CD4-positive, alpha-beta T cell treated with Interleukin-17A for 4 hours (primary cell): ENCODE data around the gene SIL1.
"Not testable (repeated sequence)": the region's sequence is repeated elsewhere in the genome, so short reads cannot be mapped to it uniquely, and the experiment has no call there.

Experiments
- DNase-seq: peaks from one replicate; pipeline ENCODE4 v3.0.0-alpha.2; 2020; ENCODE audit warnings: mixed read lengths

The SIL1 gene

DNA sequence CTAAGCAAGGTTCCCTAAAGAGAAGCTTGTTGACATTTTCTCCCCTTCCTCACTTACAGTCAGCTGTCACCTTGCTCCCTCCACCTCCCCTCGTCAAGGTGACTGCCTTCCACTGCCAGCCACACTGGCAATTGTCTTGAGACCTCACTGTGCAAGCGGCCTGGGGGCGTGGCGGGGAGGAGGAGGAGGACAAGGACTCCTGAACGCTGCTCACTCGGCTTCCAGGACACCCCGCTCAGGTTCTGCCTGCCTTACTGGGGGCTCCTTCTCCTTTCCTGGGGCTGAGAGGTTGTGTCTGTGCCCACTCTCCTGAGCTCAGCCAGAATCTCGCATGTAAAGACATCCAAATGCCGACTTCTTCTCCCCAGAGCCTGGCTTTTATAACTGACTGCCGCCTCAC lies 262.7 kb downstream of the SIL1 start:
- DNase-seq = no peak

- DNase-seq = no peak
These were observed 263.2 kb downstream of the SIL1 start for GRCh38 chr5:138934971-138935370.

- no peak for DNase-seq
These were observed 264.5 kb downstream of the SIL1 start for GRCh38 chr5:138933522-138934290.

- no peak for DNase-seq
These were observed 265.9 kb downstream of the SIL1 start for GRCh38 chr5:138932171-138932810.

GRCh38 chr5:138930371-138931097 lies 267.6 kb downstream of the SIL1 start:
- no peak for DNase-seq

GRCh38 chr5:138929571-138929955 lies 268.6 kb downstream of the SIL1 start:
- no peak for DNase-seq

DNA sequence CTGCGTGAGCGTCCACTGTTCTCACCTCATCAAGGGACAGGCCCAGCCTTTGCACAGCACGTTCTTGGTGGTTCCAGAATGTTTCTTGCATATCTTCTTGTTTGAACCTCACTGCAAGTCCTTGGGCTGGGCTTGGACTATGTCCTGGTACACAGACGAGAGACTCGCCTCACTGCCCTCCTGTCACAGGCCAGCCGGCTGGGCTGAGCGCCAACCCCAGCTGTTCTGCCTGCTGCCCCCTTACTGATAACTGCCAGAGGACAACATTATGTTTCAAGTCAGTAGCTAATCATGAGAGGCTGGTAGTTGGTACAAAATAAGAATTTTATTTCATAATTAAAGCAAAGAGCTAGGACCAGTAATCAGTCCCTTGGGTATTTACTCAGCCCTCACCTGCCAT lies 270.2 kb downstream of the SIL1 start:
- DNase-seq = no peak

GRCh38 chr5:138927544-138927943 lies 270.6 kb downstream of the SIL1 start:
- no peak for DNase-seq

DNA sequence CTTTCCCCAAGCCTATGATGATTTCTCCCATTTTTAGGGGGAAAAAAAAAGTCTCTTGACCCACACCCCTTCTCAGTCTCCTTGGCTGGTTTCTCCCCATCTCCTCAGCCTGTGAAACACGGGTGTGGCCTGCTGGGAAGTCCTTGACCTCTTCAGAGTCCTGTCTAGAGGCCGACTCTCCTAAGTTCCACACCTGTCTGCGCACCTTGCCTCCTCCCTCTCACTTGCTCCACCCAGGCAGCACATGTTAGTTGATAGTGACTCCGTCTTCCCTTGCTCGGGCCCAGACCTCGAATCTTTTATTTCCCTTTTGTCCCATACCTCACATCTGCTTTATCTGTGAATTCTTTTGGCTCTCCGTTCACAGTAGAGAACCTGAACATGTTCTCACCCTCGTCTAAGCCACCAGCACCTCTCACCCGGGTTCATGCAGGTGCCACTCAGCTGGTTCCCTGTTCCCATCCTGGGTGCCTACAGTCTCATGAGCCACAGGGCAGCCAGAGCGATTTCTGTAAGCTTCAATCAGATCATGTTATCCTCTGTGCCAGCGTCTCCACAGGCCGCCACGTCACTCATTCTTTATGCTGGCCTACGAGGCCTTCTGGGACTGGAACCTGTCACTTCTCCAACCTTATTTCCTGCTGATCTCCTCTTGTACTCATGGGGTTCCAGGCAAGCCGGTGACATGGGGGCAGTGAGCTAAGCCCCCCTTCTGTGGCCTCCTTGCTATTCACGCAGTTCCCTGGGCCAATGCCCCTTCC lies 271.3 kb downstream of the SIL1 start:
- DNase-seq = no peak

DNA sequence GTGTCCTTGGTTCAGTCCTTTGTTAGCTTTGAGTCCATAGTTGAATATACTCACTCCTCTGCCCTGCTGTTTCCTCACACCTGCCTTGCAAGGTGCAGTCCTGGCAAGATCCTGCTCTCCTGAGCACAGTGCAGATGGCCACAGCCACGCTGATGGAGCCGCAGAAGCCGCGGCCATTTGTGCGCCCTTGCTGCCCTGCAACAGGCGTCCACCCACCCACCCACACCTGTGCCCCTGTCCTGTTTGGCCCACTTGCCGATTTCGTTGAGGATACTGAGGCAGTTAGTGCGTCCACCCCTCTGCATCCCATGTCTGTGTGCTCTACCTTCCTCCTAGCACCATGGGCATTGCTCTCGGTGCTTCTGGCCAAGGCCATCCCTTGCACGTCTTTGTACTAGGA lies 271.9 kb downstream of the SIL1 start:
- no peak for DNase-seq

DNA sequence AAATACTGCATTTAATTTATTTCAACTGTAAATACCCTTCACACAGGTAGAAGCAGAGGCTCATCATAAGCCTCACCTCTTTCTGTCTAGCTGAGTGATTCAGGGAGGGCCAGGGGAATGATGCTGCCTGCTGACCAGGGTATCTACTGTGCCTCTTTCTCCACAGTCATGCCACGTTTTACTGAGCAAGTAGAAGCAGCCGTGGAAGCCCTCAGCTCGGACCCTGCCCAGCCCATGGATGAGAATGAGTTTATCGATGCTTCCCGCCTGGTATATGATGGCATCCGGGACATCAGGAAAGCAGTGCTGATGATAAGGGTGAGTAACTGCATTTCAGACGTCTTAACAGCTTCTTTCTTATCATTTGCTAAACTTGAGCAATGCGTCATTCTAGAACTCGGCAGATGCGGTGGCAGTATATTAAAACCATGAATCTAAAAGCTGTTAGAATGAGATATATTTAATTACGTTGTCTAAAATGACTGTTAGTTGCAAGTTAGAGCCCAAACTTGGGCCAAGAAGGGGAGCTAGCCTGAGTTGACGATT lies 273.0 kb downstream of the SIL1 start:
- no peak for DNase-seq

DNA sequence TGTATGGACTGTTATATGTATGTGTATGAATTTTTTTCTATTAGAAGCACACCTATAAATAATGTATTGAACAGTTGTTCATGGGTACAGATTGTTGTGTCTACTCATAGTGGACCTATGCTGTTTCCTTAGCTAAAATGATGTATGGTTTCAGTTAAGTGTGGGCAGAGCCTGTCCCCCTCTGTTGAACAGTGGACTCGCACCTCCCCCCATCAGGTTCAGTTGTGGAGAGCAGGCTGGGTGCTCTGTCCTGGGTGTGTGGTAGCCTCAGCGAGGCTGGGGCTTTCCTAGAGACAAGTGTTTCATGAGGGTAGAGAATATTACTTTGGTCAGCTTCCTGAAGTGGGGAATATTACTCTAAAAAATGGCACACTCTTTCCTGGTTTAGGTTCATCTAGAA lies 275.7 kb downstream of the SIL1 start:
- DNase-seq = no peak

GRCh38 chr5:138921362-138921761 lies 276.8 kb downstream of the SIL1 start:
- DNase-seq = not testable (repeated sequence)

DNA sequence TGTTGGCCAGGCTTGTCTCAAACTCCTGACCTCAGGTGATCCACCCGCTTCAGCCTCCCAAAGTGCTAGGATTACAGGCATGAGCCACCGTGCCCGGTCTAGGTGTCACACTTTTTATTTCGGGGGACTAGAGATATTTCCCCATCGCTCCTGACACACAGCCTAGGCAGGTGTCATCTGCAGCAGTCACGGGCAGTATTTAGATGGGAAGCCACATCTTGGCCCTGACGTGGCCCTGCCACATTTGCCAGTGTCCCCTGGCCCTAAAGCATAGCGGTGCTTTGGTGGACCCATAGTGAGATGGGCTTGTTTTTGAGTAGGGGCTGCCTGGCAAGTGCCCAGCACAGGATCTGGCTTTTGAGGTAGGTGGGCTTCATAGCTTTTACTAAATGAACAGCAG lies 278.0 kb downstream of the SIL1 start:
- no peak for DNase-seq

GRCh38 chr5:138918686-138919085 lies 279.5 kb downstream of the SIL1 start:
- DNase-seq = no peak

DNA sequence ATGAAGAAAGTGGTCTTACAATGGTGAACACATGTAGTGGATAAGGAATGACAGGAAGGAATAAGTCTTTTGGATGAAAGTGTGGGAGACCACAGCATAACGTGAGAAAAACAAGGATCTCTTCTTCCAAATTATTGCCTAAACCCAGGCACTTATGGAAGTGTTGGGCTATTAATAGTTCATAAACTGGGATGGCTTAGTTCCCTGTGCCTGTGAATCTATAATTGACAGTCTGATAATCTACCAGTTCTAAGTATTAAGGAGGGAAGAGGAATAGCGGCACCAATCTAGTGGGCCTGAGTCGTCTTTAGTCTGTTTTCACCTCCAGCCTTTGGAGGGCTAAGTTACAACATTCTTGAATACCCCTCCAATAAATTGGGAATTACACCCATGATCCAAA lies 283.8 kb downstream of the SIL1 start:
- DNase-seq = no peak

GRCh38 chr5:138913773-138914172 lies 284.4 kb downstream of the SIL1 start:
- no peak for DNase-seq

DNA sequence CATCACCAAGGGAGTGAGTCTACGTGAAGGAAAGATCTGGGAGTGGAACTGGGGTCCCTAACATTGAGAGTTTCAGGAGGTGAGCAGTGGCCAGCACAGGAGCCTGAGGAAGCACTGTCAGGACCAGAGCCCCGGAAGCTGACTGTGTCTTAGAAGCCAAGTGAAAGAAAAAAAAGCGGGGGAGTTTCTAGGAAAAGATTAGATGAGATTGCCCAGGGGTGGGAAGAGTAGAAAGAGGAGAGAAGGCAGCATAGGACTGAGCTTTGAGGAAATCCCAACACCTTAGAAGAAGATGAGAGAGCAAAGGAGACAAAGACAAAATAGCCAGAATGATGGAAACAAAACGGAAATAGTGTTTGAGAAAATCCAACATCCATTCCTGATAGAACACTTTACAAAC lies 286.1 kb downstream of the SIL1 start:
- no peak for DNase-seq

DNA sequence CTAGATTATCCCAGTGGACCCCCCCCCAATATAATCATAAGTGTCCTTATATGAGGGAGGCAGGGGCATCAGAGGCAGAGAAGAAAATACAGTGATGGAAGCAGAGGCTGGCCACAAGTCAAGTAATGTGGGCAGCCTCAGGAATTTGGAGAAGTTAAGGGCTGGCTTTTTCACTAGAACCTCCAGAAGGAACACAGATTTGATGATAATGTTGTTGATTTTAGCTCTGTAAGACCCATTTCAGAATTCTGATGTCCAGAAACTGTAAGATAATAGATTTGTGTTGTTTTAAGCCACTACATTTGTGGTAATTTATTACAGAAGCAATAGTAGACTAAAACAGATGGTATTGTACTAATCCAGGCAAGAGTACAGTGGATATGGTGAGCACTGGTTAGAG lies 286.7 kb downstream of the SIL1 start:
- no peak for DNase-seq

DNA sequence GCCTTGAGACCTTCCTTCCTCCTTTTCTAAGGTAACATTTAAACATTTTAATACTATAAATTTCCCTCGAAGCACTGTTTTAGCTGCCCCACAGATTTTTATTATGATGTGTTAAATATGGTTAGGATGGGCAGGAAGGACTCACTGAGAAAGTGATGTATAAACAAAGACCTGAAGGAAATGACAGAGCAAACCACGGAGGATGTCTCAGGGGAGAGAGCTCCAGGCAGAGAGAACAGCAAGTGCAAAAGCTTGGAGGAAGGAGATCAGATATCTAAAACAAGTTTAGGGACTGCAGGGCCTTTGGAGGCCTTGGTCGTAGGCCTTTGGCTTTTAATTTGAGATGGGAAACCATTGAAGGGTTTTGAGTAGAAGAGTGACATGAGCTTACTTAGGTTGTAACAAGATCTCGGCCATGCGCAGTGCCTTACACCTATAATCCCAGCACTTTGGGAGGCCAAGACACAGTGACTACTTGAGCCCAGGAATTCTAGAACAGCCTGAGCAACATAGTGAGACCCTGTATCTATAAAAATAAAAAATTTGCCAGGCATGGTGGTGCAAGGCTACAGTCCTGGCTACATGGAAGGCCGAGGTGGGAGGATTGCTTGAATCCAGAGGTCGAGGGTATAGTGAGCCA lies 287.5 kb downstream of the SIL1 start:
- DNase-seq = no peak

- no peak for DNase-seq
These were observed 288.4 kb downstream of the SIL1 start for GRCh38 chr5:138909734-138910133.

- DNase-seq = no peak
These were observed 292.6 kb downstream of the SIL1 start for GRCh38 chr5:138905541-138905940.
